Raji (cell line): ENCODE data around the gene MAP1B.

Source experiments
- POLR2A ChIP-seq: IDR thresholded peaks from 2 replicates; pipeline ENCODE4 v1.6.1; 2011; ENCODE audit warnings: low read depth, low read length, control low read depth; ENCODE audit not compliant: insufficient read depth

The MAP1B gene

GRCh38 chr5:72082048-72082447 is 25.2 kb upstream of the MAP1B start:
- no peak for TF ChIP-seq POLR2A

GRCh38 chr5:72084876-72085275 is 22.4 kb upstream of the MAP1B start:
- no peak for TF ChIP-seq POLR2A

GRCh38 chr5:72085319-72085718 is 22.0 kb upstream of the MAP1B start:
- TF ChIP-seq POLR2A, result no peak

- no peak for TF ChIP-seq POLR2A
These were observed 15.2 kb upstream of the MAP1B start for GRCh38 chr5:72092074-72092473.

DNA sequence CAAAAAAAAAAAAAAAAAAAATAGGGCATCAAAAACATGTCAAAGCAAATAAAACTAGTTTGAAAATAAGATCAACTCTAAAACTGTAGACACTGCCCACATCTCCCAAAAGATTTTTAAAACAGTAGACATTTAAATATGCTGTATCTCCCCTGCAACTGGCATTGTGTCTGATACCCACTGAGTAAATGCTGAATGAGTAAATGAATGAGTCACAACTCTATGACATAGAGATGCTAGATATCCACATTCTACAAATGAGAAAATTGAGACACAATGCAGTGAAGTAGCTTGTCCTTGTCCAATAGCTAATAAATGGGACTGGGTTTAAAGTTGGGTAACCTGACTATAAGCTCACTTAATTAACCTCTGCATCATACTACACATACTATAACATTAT is 14.1 kb upstream of the MAP1B start:
- no peak for TF ChIP-seq POLR2A

- no peak for TF ChIP-seq POLR2A
These were observed 13.5 kb upstream of the MAP1B start for GRCh38 chr5:72093824-72094223.

GRCh38 chr5:72096602-72097188 is 10.6 kb upstream of the MAP1B start:
- no peak for TF ChIP-seq POLR2A

- no peak for TF ChIP-seq POLR2A
These were observed 5.4 kb upstream of the MAP1B start for GRCh38 chr5:72101828-72102227.

DNA sequence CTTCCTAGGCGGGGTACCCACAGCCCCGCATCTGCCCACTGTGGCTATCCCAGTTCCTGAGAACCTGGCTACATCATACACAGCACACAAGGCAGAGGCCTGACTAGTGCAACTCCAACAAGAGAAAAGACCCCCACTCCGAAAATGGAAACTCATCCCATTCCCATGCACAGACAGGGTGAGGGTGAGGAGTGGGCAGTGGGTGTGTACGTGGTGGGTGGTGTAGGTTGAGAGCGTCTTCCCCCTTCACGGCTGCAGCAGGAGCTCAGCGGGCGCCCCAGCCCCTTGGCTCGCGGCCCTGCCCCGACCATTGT is 501 bp upstream of the MAP1B start:
- TF ChIP-seq POLR2A, result no peak

DNA sequence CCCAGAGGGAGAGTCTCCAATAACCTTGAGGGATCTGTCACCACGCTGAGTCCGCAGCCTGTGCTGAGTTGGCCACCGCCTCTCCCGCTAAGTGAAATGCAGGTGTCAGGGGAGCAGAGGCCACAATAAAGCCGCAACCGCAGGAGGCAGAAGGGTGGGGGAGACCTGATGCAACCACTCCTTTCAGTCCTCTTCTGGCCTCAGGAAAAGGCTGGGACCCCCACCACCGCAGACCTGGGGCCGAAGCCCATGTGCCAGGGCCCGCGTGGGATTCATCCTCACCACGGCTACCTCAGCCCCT is 576 bp downstream of the MAP1B start:
- TF ChIP-seq POLR2A, result no peak

- no peak for TF ChIP-seq POLR2A
These were observed 1.2 kb downstream of the MAP1B start for GRCh38 chr5:72108202-72109061.

GRCh38 chr5:72109062-72109411 is 1.8 kb downstream of the MAP1B start:
- TF ChIP-seq POLR2A, result no peak

DNA sequence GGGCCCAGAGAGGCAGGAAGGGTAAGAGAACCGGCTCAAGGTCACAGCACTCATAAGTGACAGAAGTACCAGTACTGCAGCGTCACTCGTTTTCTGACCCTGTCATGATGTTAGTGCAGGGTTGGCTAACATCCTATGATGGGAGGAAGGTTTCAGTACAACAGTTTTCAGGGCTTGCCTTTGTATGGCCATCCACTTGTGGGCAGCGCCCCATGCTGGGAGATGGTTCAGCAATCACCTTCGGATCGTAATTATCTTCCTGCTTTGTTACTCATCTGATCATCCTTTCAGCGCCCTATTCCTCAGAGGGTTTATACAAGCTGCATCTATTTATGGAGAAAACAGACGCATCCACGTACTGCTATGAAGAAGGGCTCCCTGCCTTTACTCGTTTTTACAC is 2.4 kb downstream of the MAP1B start:
- TF ChIP-seq POLR2A, result no peak

DNA sequence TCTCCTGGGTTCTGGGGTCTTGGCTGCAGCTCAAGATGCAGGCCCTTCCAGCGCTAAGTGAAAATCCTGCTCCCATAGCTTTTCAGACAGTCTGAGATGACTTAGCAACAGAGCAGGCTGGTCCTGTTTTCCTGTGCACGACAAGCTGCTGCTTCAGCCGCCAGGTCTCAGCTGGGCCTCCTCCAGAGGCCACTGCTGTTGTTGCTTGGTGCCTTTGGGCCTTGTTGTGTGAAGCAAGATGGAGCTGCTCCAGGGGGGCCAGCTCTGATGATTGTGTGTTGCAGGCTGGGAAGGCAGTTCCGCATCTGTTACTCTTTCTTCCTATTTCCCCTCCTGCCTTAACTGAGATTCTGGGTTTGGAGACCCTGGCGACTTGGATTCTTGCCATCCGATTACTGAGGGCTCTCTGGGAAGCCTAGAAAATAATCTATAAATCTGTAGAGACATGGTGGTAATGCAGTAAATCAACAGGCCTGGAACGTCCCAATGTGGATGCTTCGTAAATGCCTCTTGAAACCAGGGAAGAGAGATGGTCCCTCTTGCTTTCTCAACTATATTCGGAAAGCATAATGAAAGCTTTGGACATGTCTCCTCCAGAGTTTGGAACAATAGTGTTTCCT is 3.2 kb downstream of the MAP1B start:
- no peak for TF ChIP-seq POLR2A

DNA sequence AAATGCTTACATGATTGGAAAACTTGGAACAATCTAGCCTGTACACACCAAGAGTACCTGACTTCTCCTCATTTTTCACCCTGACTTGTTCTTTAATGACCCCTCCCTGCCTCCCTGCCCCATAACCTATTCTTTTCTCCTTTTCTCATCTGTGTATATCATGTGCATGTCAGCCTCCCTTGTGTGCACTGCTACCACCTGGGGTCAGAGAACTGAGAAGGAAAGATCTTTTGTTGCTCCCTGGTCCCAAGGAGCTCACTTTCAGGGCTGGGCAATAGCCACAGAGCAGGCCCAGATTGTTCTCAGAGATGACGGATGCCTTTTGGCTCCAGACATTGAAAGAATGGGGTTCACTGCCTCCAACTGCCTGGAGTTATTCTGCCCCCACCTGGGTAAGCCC is 5.1 kb downstream of the MAP1B start:
- TF ChIP-seq POLR2A, result no peak

- no peak for TF ChIP-seq POLR2A
These were observed 7.4 kb downstream of the MAP1B start for GRCh38 chr5:72114629-72115028.

DNA sequence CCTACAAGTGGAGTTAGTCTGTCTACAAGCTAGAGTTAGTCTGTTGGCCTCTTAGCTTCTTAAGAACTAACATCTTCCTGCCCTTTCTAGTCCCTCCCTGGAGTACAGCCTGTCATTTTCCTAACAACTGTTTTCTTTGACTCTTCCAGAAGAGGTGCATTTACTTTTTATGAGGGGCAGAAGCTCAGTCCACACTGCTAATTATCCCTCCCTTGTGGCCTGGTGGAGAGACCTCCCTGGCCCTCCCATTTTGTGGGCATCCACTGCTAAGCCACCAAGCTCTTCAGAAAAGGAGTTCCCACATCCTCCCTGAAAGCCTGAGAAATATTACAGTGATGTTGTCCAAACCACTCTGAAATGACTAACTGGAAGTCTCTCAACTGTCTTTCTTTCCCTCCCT is 8.0 kb downstream of the MAP1B start:
- TF ChIP-seq POLR2A, result no peak
